GM19372 (cell line): ENCODE measurements around the gene ZFPM1.

Experiments used
- ATAC-seq: cut with Tn5 transposase; IDR thresholded peaks from one replicate; pipeline ENCODE4 v1.9.1; 2021; ENCODE audit warnings: mild to moderate bottlenecking, low read depth, moderate library complexity; ENCODE audit not compliant: unreplicated experiment

The ZFPM1 gene

DNA sequence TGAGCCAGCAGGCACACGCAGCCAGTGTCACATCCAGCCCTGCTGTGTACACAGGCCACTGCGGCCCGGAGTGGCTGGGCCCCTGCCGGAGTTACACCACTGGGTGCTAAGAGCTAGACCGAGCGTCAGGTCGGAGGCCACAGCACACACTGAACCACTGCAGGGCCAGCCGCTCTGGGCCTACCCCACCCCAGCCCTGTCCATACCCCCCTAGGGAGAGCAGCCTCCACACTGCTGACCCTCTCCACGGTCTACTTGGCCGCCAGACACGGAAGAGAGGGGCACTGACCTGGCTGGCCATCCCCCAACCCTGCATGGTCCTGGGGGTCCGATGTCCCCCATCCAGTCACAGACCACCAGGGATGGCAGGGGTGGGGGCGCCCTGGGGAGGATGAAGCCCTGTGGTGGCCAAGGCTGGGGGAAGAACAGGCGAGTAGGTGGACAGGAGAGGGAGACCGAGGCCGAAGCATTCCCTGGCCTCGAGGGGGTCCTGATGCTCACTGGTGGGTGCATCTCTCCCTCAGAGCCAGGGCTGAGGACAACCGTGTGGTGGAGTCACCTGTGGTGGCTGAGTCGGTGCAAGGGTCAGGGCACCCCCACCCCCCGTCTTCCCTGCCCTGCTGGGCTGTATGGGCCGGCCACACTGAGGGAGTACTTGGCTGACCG is 82.2 kb downstream of the ZFPM1 start:
- ATAC-seq = no peak

GRCh38 chr16:88535857-88536222 is 82.8 kb downstream of the ZFPM1 start:
- ATAC-seq = no peak

GRCh38 chr16:88536510-88536909 is 83.4 kb downstream of the ZFPM1 start:
- ATAC-seq = no peak

GRCh38 chr16:88536971-88537751 is 84.1 kb downstream of the ZFPM1 start:
- no peak for ATAC-seq

DNA sequence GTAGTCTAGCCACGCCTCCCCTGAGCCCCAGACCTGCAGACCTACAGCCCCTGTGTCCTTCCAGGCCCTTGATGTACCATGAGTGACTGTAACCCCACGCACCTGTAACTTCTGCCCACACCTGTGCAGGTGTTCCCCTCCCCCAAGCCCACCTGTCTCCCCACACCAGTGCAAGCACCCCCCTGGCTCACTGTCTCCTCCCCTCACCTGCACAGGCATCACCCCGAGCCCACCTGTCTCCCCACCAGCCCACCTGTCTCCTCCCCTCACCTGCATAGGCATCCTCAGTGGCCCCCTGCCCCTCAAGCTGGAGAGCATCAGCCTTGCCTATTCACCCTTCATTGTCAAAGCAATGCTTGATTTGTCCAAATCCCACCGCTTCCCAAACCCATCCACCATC is 84.8 kb downstream of the ZFPM1 start:
- no peak for ATAC-seq

GRCh38 chr16:88538366-88539060 is 85.4 kb downstream of the ZFPM1 start:
- no peak for ATAC-seq

- no peak for ATAC-seq
Measured at GRCh38 chr16:88539261-88539651, 86.2 kb downstream of the ZFPM1 start.

GRCh38 chr16:88539652-88540345 is 86.7 kb downstream of the ZFPM1 start:
- no peak for ATAC-seq

DNA sequence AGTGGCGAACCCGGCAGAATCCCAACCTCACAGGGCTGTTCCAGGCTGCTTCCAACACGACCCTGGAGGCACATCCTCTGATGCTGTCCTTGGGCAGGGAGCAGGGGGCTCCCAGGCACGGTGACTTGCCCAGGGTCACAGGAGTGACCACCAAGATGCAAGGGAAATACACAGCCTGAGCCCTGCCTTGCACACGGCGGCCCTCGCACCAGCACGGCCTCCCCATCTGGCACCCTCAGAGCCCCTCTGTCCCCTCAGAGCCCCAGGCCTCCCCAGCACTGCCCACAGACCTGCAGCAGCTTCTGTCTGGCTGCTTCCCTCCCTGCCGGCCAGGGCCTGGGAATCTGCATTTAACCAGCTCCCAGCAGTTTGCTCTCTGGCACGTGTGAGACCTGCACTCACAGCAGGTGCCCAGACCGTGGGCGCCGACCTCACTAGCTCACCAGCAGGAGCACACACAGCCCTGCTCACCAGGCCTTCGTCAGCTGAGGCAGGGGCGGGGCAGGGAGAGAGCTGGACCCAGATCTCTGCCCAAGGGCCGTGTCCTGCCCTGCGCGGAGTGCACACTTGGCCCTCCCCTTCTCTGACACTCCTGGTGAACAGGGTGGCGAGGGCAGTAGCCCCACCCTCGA is 87.4 kb downstream of the ZFPM1 start:
- no peak for ATAC-seq

DNA sequence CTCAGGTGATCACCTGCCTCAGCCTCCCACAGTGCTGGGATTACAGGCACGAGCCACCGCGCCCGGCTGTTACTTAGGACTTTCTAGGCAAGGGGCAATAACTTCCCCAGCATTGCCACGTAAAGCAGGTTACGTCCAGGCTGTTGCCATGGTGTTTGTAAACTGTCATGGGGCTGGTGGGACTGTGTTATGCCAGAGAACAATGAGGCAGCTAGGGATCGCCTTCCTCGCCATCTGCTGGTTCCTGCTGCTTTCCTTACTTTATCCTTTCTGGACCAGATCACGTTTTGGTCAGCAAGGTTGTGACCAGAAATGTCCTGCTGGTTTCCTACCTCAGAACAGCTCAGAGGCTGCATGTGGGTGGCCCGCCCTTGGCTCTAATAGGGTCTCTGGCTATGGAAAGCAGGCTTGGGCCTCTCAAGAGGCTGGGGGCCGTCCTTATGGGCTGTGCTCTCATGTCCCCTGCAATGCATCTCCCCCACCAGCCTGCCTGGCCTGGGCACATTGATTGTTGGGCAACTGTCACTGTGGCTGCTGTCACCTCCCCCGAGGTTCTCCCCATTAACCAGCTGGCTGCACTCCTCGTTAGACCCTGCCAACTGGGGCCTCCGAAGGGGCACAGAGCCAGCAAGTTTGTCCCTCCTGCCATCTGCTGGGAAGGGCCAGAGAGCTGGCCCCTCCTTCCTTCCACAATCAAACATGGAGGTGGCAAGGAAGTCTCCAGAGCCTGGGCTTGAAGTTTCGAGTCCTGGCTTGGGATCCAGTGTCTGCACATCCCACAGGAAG is 88.9 kb downstream of the ZFPM1 start:
- no peak for ATAC-seq

DNA sequence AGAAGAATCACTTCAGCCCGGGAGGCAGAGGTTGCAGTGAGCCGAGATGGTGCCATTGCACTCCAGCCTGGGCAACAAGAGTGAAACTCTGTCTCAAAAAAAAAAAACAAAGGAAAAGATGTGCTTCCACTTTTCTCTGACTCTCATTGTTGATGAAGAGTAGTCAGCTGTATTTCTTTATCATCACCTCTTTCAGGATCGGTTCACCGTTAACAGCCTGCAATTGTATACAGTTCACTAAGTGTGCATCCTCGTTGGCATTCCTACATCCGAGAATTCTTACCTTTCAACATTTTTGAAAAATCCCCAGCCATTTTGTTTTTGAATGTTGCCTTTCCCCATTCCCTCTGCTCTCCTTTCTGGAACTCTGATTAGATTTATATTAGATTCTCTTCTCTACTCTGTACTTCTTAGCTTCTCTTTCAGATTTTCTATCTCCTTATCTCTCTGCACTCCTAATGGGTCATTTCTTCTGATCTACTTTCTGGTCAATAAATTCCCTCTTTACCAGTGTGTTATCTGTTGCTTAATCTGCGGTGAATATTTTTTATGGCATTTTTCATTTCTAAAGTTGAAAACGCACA is 90.2 kb downstream of the ZFPM1 start:
- no peak for ATAC-seq

GRCh38 chr16:88545781-88546180 is 92.7 kb downstream of the ZFPM1 start:
- no peak for ATAC-seq

DNA sequence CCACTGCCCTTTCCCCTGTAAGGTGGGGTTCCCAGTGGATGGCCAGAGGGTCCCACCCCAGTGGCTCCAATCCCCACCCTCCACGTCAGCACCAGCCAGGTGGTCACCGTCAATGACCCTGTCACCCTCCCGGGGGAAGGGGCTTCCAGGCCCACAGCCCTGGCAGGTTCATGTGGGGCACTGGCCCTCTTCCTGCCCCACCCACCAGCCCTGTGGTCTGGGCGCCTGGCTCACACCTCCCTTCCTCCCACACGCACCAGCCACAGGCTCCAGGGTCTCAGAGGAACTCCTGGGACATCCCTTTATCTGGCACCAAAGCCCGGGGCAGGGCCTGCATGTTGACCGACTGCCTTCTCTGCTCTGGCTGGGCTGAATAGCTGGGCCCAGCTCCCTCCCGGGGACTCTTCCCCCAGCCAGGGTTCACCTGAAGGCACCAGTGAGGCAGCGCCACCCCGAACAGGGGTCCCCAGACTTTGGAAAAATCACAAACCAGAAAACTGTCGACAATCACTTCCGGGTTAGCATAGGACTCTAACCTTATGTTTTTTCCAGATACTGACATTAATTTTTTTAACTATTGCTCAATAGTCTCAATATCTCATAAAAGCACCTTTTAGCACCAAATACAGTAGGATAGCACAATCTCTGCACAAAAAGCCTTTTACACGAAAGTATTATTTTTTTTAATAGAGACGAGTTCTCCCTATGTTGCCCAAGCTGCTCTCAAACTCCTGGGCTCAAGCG is 95.2 kb downstream of the ZFPM1 start:
- ATAC-seq = no peak

- ATAC-seq = no peak
Measured at GRCh38 chr16:88548985-88549384, 95.9 kb downstream of the ZFPM1 start.

DNA sequence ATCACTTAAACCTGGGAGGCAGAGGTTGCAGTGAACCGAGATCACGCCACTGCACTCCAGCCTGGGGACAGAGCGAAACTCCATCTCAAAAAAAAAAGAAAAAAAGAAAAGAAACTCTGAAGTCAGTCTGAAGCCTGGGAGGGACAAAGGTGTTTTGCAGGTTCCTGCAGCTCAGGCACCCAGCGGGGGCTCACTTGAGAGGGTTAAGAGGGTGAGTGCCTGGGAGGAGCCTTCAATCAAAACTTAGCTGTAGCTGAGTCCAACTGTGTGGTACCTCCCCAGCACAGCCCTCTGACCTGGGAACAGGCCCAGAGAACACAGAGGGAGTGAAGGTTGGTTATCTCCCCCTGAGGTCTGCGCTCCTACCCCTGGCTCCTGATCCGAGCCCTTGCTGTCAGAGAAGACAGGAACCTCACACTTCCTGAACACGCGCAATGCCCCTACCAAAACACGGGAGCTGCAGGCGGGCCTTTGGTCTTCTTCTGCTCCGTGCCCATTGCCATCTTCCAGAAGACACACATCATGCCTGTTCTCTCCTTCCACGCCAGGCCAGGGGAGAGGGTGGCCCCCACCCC is 96.7 kb downstream of the ZFPM1 start:
- ATAC-seq = no peak

- no peak for ATAC-seq
Measured at GRCh38 chr16:88550246-88550661, 97.2 kb downstream of the ZFPM1 start.

- ATAC-seq = no peak
Measured at GRCh38 chr16:88552166-88552565, 99.1 kb downstream of the ZFPM1 start.

DNA sequence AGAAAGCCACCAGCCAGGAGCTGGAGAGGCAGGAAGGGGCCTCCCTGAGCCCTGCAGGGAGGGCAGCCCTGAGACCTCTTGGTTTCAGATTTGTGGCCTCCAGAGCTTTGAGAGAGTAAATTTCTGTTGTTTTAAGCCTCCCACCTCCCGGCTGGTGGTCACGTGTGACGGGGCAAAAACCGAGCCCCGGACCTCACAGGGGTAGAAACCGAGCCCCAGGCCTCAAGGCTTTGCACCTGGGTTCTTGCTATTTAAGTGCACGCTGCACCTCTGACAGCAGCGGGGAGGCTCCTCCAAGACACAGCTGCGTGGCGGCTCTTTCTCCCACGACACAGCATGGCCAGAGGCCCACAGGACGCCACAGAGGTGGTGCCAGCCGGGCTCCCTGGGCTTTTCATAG is 99.7 kb downstream of the ZFPM1 start:
- ATAC-seq = no peak
